Measurements from ENCODE around the gene HSF5. TPM values are rescaled to one million over a fixed set of nuclear protein-coding genes. Genes with fewer than 3 reads are reported as not detected.
"Not testable (repeated sequence)": the region's sequence is repeated elsewhere in the genome, so short reads cannot be mapped to it uniquely, and the experiment has no call there.

Gene HSF5
- total and polyA plus RNA-seq, 12 donors: 0.03 to 0.11 (median 0.06) TPM; not detected in 8

DNA sequence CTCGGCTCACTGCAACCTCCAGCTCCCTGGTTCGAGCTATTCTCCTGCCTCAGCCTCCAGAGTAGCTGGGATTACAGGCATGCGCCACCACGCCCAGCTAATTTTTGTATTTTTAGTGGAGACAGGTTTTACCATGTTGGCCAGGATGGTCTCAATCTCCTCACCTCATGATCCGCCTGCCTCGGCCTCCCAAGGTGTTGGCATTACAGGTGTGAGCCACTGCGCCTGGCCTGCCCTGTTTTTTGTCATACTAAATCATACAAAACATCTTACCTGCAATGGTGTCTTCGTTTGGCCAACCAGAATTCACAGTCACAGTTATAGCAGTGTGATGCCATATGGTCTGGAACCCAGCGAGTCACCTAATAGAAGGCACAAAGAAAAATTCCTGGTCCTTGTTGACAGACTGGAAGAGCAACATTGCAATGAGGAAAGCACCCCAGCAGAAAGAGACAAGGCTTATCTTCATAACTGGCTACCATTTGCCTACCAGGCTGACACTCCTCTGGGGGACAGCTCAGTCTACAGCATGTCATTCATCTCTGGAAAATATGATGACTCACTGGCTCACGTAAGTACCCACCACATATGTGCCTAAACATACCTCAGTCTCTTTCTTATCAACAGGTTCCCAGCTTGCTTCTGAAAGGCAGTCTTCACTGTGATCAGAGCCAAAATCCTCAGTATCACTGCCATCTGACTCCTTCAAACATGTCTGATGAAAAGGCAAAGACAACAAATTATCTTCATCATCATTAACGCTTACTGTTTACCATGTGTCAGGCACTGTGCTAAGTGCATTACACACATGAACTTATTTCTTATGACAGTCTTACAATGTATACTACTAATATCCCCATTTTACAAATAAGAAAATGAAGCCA lies 4.3 kb upstream of the HSF5 start:
- peaks cover 0 to 82% of the 10 kb centered on the region in 2 donors for H3K36me3 ChIP-seq (replicated peaks in 1 of 2)
- intact Hi-C loops (cut with DNase I): no loop called here
- H3K27ac ChIP-seq: no peak overlapping the region
- H3K27me3 ChIP-seq: no peaks in the 10 kb centered on the region
- no peaks in the 10 kb centered on the region for H3K9me3 ChIP-seq (replicated peaks in 1 of 3)
- no peak for DNase-seq
- no peak overlapping the region for H3K4me3 ChIP-seq
- TF ChIP-seq, protein P1, sequence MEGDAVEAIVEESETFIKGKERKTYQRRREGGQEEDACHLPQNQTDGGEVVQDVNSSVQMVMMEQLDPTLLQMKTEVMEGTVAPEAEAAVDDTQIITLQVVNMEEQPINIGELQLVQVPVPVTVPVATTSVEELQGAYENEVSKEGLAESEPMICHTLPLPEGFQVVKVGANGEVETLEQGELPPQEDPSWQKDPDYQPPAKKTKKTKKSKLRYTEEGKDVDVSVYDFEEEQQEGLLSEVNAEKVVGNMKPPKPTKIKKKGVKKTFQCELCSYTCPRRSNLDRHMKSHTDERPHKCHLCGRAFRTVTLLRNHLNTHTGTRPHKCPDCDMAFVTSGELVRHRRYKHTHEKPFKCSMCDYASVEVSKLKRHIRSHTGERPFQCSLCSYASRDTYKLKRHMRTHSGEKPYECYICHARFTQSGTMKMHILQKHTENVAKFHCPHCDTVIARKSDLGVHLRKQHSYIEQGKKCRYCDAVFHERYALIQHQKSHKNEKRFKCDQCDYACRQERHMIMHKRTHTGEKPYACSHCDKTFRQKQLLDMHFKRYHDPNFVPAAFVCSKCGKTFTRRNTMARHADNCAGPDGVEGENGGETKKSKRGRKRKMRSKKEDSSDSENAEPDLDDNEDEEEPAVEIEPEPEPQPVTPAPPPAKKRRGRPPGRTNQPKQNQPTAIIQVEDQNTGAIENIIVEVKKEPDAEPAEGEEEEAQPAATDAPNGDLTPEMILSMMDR (IDR thresholded peaks at IDR 0.05): no peak
- TF ChIP-seq POLR2A (IDR thresholded peaks at IDR 0.05): no peak
- 91 to 95% (median 93%) methylated on average over 11 of the region's 11 CpGs for WGBS, 4 donors
- no peaks in the 10 kb centered on the region for H3K4me1 ChIP-seq (replicated peaks in 1 of 2)

DNA sequence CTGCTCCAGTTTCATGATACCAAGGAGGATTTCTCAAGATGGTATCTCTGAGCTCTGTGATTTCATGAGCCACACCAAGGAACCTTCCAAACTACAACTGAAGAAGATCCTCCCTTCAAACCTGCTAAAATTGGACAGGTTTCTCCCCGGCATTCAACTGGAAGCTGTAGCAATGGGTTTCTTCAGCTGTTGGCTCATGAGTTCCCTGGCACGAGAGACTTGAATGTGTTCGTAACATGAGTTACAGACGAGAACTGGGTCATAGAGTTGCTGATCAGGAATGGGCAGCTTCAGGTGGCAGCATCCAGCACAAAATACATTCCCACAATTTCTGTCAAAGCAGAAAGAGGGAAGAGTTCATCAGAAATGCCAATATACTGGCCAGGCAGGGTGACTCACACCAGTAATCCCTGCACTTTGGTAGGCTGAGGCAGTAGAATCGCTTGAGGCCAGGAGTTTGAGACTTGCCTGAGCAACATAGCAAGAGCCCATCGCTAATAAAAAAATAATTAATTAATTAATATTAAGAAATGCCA lies 3.4 kb upstream of the HSF5 start:
- DNase-seq: no peak
- peaks cover 0 to 74% of the 10 kb centered on the region in 2 donors for H3K36me3 ChIP-seq (replicated peaks in 1 of 2)
- H3K4me1 ChIP-seq (replicated peaks in 1 of 2): no peaks in the 10 kb centered on the region

DNA sequence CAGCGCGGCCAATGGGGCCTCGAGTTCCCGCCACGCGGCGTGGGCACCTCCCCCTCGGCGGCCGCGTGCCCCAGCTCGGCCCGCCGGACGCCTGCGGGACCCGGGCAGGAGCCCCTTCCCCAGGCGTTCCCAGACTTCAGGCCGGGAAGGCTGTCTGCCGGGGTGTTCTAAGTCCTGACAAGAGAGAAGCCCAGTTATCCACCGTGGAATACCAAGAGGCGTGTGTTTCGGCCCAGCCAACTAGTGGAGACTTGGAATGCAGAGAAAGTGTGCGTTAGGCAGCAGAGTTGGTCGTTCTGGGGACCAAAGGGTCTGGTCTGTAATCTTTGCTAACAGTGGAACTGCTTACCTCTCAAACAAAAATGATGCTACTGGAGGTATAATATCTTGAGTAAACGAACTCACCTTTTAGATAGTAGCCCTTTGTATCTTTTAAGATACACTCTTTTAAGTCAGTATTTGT lies 251 bp upstream of the HSF5 start:
- no peak overlapping the region for H3K27ac ChIP-seq
- H3K9me3 ChIP-seq (replicated peaks in 1 of 3): no peaks in the 10 kb centered on the region
- no peaks in the 10 kb centered on the region for H3K27me3 ChIP-seq
- no peak overlapping the region for H3K4me3 ChIP-seq
- peaks cover 0 to 42% of the 10 kb centered on the region in 2 donors for H3K36me3 ChIP-seq (replicated peaks in 1 of 2)
- TF ChIP-seq, protein P1 (IDR thresholded peaks at IDR 0.05): no peak
- TF ChIP-seq POLR2A (IDR thresholded peaks at IDR 0.05): no peak
- intact Hi-C loops (cut with DNase I): no loop called here
- no peak for DNase-seq
- no peaks in the 10 kb centered on the region for H3K4me1 ChIP-seq (replicated peaks in 1 of 2)
- 82 to 90% (median 87%) methylated on average over 21 to 26 of the region's 26 CpGs for WGBS, 4 donors

More for the DNA sequence above, 3.4 kb upstream of the HSF5 start:
- no peak overlapping the region for H3K4me3 ChIP-seq
- no peaks in the 10 kb centered on the region for H3K27me3 ChIP-seq
- TF ChIP-seq, protein P1 (IDR thresholded peaks at IDR 0.05): no peak
- no peak for TF ChIP-seq POLR2A (IDR thresholded peaks at IDR 0.05)
- no peak overlapping the region for H3K27ac ChIP-seq
- no peaks in the 10 kb centered on the region for H3K9me3 ChIP-seq (replicated peaks in 1 of 3)
- 93 to 98% (median 95%) methylated on average over 6 of the region's 6 CpGs for WGBS, 4 donors
- intact Hi-C loops (cut with DNase I): no loop called here

DNA sequence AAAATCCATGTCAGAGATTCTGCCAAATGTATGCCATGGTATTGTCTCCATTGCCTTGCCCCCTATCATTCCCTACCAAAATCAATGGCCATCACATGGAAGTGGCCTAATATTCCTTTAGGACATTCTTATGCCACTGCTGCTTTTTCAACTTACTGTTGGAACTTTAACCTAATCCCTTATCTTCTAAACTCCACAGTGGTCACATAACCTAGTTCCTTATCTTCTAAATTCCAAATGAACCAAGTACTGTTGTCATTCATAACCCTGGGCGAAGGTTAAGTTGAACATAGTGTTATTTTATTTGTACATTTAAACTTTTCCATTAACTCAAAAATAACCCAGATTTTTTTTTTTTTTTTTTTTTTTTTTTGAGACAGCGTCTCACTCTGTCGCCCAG lies 3.6 kb downstream of the HSF5 start:
- Histone ChIP-seq H3K36me3 (replicated peaks in 1 of 2) (peaks cover 0 to 4% of the 10 kb centered on the region in 2 donors), H3K27ac (no peak overlapping the region), H3K4me3 (no peak overlapping the region), H3K4me1 (replicated peaks in 1 of 2) (no peaks in the 10 kb centered on the region), H3K27me3 (no peaks in the 10 kb centered on the region), H3K9me3 (replicated peaks in 1 of 3) (no peaks in the 10 kb centered on the region)
- TF ChIP-seq, protein P1 (IDR thresholded peaks at IDR 0.05): no peak
- no peak for TF ChIP-seq POLR2A (IDR thresholded peaks at IDR 0.05)
- no peak for DNase-seq
- WGBS, 4 donors: 39 to 51% (median 44%) methylated on average over 3 of the region's 3 CpGs
- intact Hi-C loops (cut with DNase I): no loop called here

DNA sequence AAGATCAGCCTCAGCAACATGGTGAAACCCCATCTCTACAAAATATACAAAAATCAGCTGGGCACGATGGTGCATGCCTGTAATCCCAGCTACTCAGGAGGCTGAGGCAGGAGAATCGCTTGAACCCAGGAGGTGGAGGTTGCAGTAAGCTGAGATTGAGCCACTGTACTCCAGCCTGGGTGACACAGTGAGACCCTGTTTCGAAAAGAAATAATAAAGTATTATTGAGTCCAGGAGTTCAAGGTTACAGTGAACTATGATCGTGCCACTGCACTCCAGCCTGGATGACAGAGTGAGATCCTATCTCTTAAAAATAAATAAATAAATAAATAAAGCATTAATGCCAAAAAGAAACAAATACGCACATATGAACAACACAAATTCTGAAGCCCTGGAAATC lies 6.4 kb downstream of the HSF5 start:
- H3K4me1 ChIP-seq (replicated peaks in 1 of 2); H3K27ac ChIP-seq; H3K27me3 ChIP-seq; intact Hi-C loops (cut with DNase I); H3K36me3 ChIP-seq (replicated peaks in 1 of 2); DNase-seq; H3K4me3 ChIP-seq; H3K9me3 ChIP-seq (replicated peaks in 1 of 3): not testable (repeated sequence)
- WGBS, 4 donors: 77 to 86% (median 81%) methylated on average over 5 of the region's 5 CpGs
